ENCODE measurements around the gene UQCRHL.
"Not testable (repeated sequence)": the region's sequence is repeated elsewhere in the genome, so short reads cannot be mapped to it uniquely, and the experiment has no call there.

UQCRHL gene

GRCh38 chr1:15835741-15836510 is 28.5 kb upstream of the UQCRHL start:
- peak; percentile 97 to 99 for DNase-seq (ENCODE audit: extremely low read depth in 1 of 2, low read depth in 1 of 2)

- peak in 1 of 2 donors; percentile 25 for DNase-seq (ENCODE audit: extremely low read depth in 1 of 2, low read depth in 1 of 2)
These were observed 27.8 kb upstream of the UQCRHL start for GRCh38 chr1:15835205-15835740.

- DNase-seq (ENCODE audit: extremely low read depth in 1 of 2, low read depth in 1 of 2) = peak; percentile 65 to 79
These were observed 27.2 kb upstream of the UQCRHL start for GRCh38 chr1:15834406-15835204.

GRCh38 chr1:15833842-15834405 is 26.5 kb upstream of the UQCRHL start:
- no peak for DNase-seq (ENCODE audit: extremely low read depth in 1 of 2, low read depth in 1 of 2)

GRCh38 chr1:15833069-15833679 is 25.7 kb upstream of the UQCRHL start:
- peak in 1 of 2 donors; percentile 5 for DNase-seq (ENCODE audit: extremely low read depth in 1 of 2, low read depth in 1 of 2)

GRCh38 chr1:15830258-15830657 is 22.8 kb upstream of the UQCRHL start:
- DNase-seq (ENCODE audit: extremely low read depth in 1 of 2, low read depth in 1 of 2) = no peak

- not testable (repeated sequence) for DNase-seq (ENCODE audit: extremely low read depth in 1 of 2, low read depth in 1 of 2)
These were observed 21.5 kb upstream of the UQCRHL start for GRCh38 chr1:15828931-15829330.

GRCh38 chr1:15827567-15827966 is 20.1 kb upstream of the UQCRHL start:
- not testable (repeated sequence) for DNase-seq (ENCODE audit: extremely low read depth in 1 of 2, low read depth in 1 of 2)

- DNase-seq (ENCODE audit: extremely low read depth in 1 of 2, low read depth in 1 of 2) = no peak
These were observed 19.5 kb upstream of the UQCRHL start for GRCh38 chr1:15826810-15827507.

GRCh38 chr1:15825800-15826199 is 18.4 kb upstream of the UQCRHL start:
- DNase-seq (ENCODE audit: extremely low read depth in 1 of 2, low read depth in 1 of 2) = no peak

GRCh38 chr1:15820478-15820877 is 13.0 kb upstream of the UQCRHL start:
- DNase-seq (ENCODE audit: extremely low read depth in 1 of 2, low read depth in 1 of 2) = no peak

- no peak for DNase-seq (ENCODE audit: extremely low read depth in 1 of 2, low read depth in 1 of 2)
These were observed 9.2 kb upstream of the UQCRHL start for GRCh38 chr1:15816674-15817073.

- no peak for DNase-seq (ENCODE audit: extremely low read depth in 1 of 2, low read depth in 1 of 2)
These were observed 2.6 kb upstream of the UQCRHL start for GRCh38 chr1:15810073-15810472.

- no peak for DNase-seq (ENCODE audit: extremely low read depth in 1 of 2, low read depth in 1 of 2)
These were observed 1.5 kb upstream of the UQCRHL start for GRCh38 chr1:15808955-15809354.

- no peak for DNase-seq (ENCODE audit: extremely low read depth in 1 of 2, low read depth in 1 of 2)
These were observed 328 bp downstream of the UQCRHL start for GRCh38 chr1:15807121-15807520.

GRCh38 chr1:15804060-15804459 is 3.4 kb downstream of the UQCRHL start:
- DNase-seq (ENCODE audit: extremely low read depth in 1 of 2, low read depth in 1 of 2) = no peak

- DNase-seq (ENCODE audit: extremely low read depth in 1 of 2, low read depth in 1 of 2) = no peak
These were observed 4.1 kb downstream of the UQCRHL start for GRCh38 chr1:15803380-15803779.

GRCh38 chr1:15802234-15802965 is 5.0 kb downstream of the UQCRHL start:
- no peak for DNase-seq (ENCODE audit: extremely low read depth in 1 of 2, low read depth in 1 of 2)

GRCh38 chr1:15799928-15800835 is 7.3 kb downstream of the UQCRHL start:
- DNase-seq (ENCODE audit: extremely low read depth in 1 of 2, low read depth in 1 of 2) = no peak
